Psoas muscle (tissue), 8 donors: ENCODE measurements around the gene C16orf89. TPM values are rescaled to one million over a fixed set of nuclear protein-coding genes. Genes with fewer than 3 reads are reported as not detected.

ENCODE experiments used
- ATAC-seq, 4 donors: fragments of 200-7000 bp; cut with Tn5 transposase; one replicate each; pipeline ENCODE4 v1.9.1; 2020; ENCODE audit warnings: moderate library complexity in 3 of 4, mild to moderate bottlenecking in 2 of 4
- DNase-seq, 2 donors: peaks; one replicate each; pipeline ENCODE4 v3.0.0-alpha.2; 2020
- H3K27ac ChIP-seq: fragments of 200-600 bp; one replicate; pipeline ENCODE4 v1.8.0; 2022
- H3K27me3 ChIP-seq, 3 donors: fragments of 200-600 bp in 1 of 3; one replicate each; pipeline versions ENCODE4 v1.6.1 to v1.8.0; 2013 to 2022; ENCODE audit warnings: low read length in 2 of 3, mild to moderate bottlenecking in 2 of 3, moderate library complexity in 1 of 3; ENCODE audit not compliant: insufficient read depth in 3 of 3
- H3K36me3 ChIP-seq, 2 donors: fragments of 200-600 bp in 1 of 2; one replicate each; pipeline versions ENCODE4 v1.6.1 to v1.8.0; 2013 to 2022; ENCODE audit warnings: low read depth in 1 of 2, mild to moderate bottlenecking in 1 of 2, moderate library complexity in 1 of 2; ENCODE audit not compliant: insufficient read depth in 1 of 2
- H3K4me1 ChIP-seq: fragments of 200-600 bp; one replicate; pipeline ENCODE4 v1.8.0; 2022
- H3K4me3 ChIP-seq: fragments of 200-600 bp; one replicate; pipeline ENCODE4 v1.8.0; 2022; ENCODE audit warnings: mild to moderate bottlenecking
- H3K9me3 ChIP-seq: fragments of 200-600 bp; one replicate; pipeline ENCODE4 v1.8.0; 2022
- WGBS, 3 donors: extraction: QIAGEN DNeasy Blood & Tissue Kit; methylation state at CpG; one replicate each; pipeline versions ENCODE4 v1.1.6 to v1.1.7; 2013; 5-methylcytosine and 5-hydroxymethylcytosine counted together
- intact Hi-C, 2 donors: fragments of 100-400 bp; cut with DNase I; formaldehyde crosslinking; loops; one replicate each; pipeline versions ENCODE4 v1.11.0 to v1.14.2; 2022
- polyA plus RNA-seq, 3 donors: library from polyadenylated mRNA; stranded (reverse); fragments of 200-250 nt; gene quantifications; one replicate each; pipeline ENCODE4 v1.2.3, GENCODE V29; 2013
- total RNA-seq, 4 donors: library from RNA; stranded (reverse); fragmentation: NEBNext Ultra II Directional in 2 of 4; extraction: Animal tissue kit (Norgen Biotek cat#: 25700) in 2 of 4; gene quantifications; one replicate each; pipeline versions ENCODE4 v1.2.1 to v1.2.4, GENCODE V29; 2021 to 2023
- TF ChIP-seq, protein P1 (sequence below): fragments of 200-600 bp; IDR thresholded peaks from one replicate; pipeline ENCODE4 v1.8.0; 2022; ENCODE audit warnings: antibody characterized with exemption
- donor health status: healthy with polysubstance abuse.
- donor health status: DM: no; HTN: no; CAD: no; lungs with moderate emphysema.
- donor health status: Bipolar disorder and iron deficiency.
- donor health status: healthy.
- donor health status: DM: yes; HTN: yes; CAD: no.
- donor health status: DM: no; HTN: no; CAD: no.
- donor health status: DM: no; HTN: no; CAD: no.
- donor health status: DM: yes; HTN: yes; CAD: no.

Gene C16orf89
- total and polyA plus RNA-seq, 7 donors, result 0.29 to 9.3 (median 0.90) TPM; not detected in 1

- Histone ChIP-seq H3K36me3 (no peaks in the 10 kb centered on the region), H3K4me1 (no peaks in the 10 kb centered on the region), H3K9me3 (no peaks in the 10 kb centered on the region), H3K27ac (no peak overlapping the region), H3K4me3 (no peak overlapping the region), H3K27me3 (no peaks in the 10 kb centered on the region)
- TF ChIP-seq, protein P1, sequence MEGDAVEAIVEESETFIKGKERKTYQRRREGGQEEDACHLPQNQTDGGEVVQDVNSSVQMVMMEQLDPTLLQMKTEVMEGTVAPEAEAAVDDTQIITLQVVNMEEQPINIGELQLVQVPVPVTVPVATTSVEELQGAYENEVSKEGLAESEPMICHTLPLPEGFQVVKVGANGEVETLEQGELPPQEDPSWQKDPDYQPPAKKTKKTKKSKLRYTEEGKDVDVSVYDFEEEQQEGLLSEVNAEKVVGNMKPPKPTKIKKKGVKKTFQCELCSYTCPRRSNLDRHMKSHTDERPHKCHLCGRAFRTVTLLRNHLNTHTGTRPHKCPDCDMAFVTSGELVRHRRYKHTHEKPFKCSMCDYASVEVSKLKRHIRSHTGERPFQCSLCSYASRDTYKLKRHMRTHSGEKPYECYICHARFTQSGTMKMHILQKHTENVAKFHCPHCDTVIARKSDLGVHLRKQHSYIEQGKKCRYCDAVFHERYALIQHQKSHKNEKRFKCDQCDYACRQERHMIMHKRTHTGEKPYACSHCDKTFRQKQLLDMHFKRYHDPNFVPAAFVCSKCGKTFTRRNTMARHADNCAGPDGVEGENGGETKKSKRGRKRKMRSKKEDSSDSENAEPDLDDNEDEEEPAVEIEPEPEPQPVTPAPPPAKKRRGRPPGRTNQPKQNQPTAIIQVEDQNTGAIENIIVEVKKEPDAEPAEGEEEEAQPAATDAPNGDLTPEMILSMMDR, result no peak
- 92 to 94% (median 92%) methylated on average over 10 of the region's 10 CpGs for WGBS, 3 donors
- ATAC-seq (no peak), DNase-seq (no peak)
- intact Hi-C loops, result no loop called here
Observed at GRCh38 chr16:5003828-5004227, 61.9 kb downstream of the C16orf89 start.

DNA sequence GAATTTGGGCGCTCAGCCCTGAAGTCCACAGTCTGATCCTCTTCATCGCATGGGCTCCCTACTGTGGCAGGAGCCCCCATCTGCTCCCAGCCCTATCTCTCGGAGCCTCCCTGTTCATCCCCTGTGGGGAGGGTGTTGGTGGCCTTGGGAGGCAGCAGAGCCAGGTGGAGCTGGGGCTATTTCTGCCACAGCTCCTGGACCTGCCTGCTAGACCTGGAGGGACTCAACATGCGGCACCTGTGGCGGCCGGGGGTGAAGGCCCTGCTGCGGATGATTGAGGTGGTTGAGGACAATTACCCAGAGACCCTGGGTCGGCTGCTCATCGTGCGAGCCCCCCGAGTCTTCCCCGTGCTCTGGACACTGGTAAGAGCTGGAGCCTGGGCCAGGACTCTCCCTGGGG lies 62.5 kb downstream of the C16orf89 start:
- 83 to 84% (median 83%) methylated on average over 9 to 12 of the region's 12 CpGs for WGBS, 3 donors
- ATAC-seq (no peak), DNase-seq (no peak)
- intact Hi-C loops, result no loop called here
- Histone ChIP-seq H3K4me1 (no peaks in the 10 kb centered on the region), H3K27me3 (no peaks in the 10 kb centered on the region), H3K36me3 (no peaks in the 10 kb centered on the region), H3K9me3 (no peaks in the 10 kb centered on the region), H3K27ac (no peak overlapping the region), H3K4me3 (no peak overlapping the region)
- TF ChIP-seq, protein P1, result no peak

DNA sequence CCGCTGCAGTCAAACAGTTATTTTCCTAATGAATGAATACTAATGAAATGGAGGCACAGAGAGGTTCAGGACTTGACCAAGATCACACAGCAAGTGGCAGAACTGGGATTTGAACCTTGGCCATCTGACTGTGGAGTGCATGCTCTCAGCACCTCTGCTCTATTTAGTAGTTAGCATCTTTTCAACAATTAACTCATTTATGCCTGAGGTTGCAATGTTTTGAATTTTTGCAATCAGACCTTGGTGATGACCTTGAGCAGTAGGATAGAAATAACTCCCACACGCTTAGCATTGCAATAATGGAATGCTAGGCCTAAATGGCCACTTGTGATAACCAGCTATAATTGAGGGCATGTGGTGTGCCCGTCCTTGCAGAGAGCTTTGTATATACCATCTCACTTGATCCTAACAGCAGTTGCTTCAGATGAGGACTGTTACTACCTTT lies 63.0 kb downstream of the C16orf89 start:
- ATAC-seq, result no peak
- Histone ChIP-seq H3K36me3 (no peaks in the 10 kb centered on the region), H3K27ac (no peak overlapping the region), H3K4me1 (no peaks in the 10 kb centered on the region), H3K4me3 (no peak overlapping the region), H3K9me3 (no peaks in the 10 kb centered on the region), H3K27me3 (no peaks in the 10 kb centered on the region)
- TF ChIP-seq, protein P1, result no peak
- intact Hi-C loops, result no loop called here
- DNase-seq, result no peak
- 57 to 65% (median 64%) methylated on average over 3 of the region's 3 CpGs for WGBS, 3 donors

- Histone ChIP-seq H3K4me3 (no peak overlapping the region), H3K9me3 (no peaks in the 10 kb centered on the region), H3K36me3 (no peaks in the 10 kb centered on the region), H3K4me1 (no peaks in the 10 kb centered on the region), H3K27me3 (no peaks in the 10 kb centered on the region), H3K27ac (no peak overlapping the region)
- ATAC-seq (no peak), DNase-seq (no peak)
- TF ChIP-seq, protein P1, result no peak
- 73 to 87% (median 76%) methylated on average over 6 of the region's 6 CpGs for WGBS, 3 donors
- intact Hi-C loops, result no loop called here
Observed at GRCh38 chr16:5001986-5002385, 63.8 kb downstream of the C16orf89 start.

GRCh38 chr16:5001571-5001970 lies 64.2 kb downstream of the C16orf89 start:
- Histone ChIP-seq H3K36me3 (no peaks in the 10 kb centered on the region), H3K27ac (no peak overlapping the region), H3K9me3 (no peaks in the 10 kb centered on the region), H3K4me3 (no peak overlapping the region), H3K27me3 (no peaks in the 10 kb centered on the region), H3K4me1 (no peaks in the 10 kb centered on the region)
- no peak for ATAC-seq
- no peak for DNase-seq
- intact Hi-C loops, result no loop called here
- TF ChIP-seq, protein P1, result no peak
- WGBS, 3 donors, result 77 to 81% (median 80%) methylated on average over 7 of the region's 7 CpGs
